Heart right ventricle (tissue), 16 donors: ENCODE data around the gene VAPB. TPM values are rescaled to one million over a fixed set of nuclear protein-coding genes. Genes with fewer than 3 reads are reported as not detected.

ENCODE experiments used
- ATAC-seq, 8 donors: fragments of 200-7000 bp; cut with Tn5 transposase; one replicate each; pipeline ENCODE4 v1.9.1; 2020; ENCODE audit warnings: mild to moderate bottlenecking in 8 of 8, moderate library complexity in 8 of 8, moderate number of reproducible peaks in 1 of 8
- DNase-seq, 2 donors: peaks; one replicate each; pipeline ENCODE4 v3.0.0-alpha.2; 2020
- H3K27ac ChIP-seq, 10 donors: fragments of 200-600 bp; sonication (generic) in 2 of 10; one replicate each; pipeline versions ENCODE4 v1.5.0 to v1.8.0; 2020 to 2022; ENCODE audit warnings: mild to moderate bottlenecking in 3 of 10
- H3K27me3 ChIP-seq, 7 donors: fragments of 200-600 bp; one replicate each; pipeline ENCODE4 v1.8.0; 2021 to 2022; ENCODE audit warnings: mild to moderate bottlenecking in 2 of 7
- H3K36me3 ChIP-seq, 9 donors: fragments of 200-600 bp; sonication (generic) in 1 of 9; one replicate each; pipeline versions ENCODE4 v1.5.0 to v1.8.0; 2020 to 2022; ENCODE audit warnings: mild to moderate bottlenecking in 2 of 9
- H3K4me1 ChIP-seq, 9 donors: fragments of 200-600 bp; sonication (generic) in 1 of 9; one replicate each; pipeline versions ENCODE4 v1.5.0 to v1.8.0; 2020 to 2022; ENCODE audit warnings: mild to moderate bottlenecking in 4 of 9
- H3K4me3 ChIP-seq, 10 donors: fragments of 200-600 bp; sonication (generic) in 2 of 10; one replicate each; pipeline versions ENCODE4 v1.5.0 to v1.8.0; 2020 to 2022; ENCODE audit warnings: mild to moderate bottlenecking in 7 of 10, moderate library complexity in 2 of 10
- H3K9me3 ChIP-seq, 11 donors: fragments of 200-600 bp in 10 of 11; sonication (generic) in 2 of 11; one replicate each; pipeline versions ENCODE4 v1.5.0 to v1.8.0; 2013 to 2022; ENCODE audit warnings: mild to moderate bottlenecking in 2 of 11, control low read depth in 1 of 11, moderate library complexity in 1 of 11
- WGBS, 2 donors: extraction: QIAGEN DNeasy Blood & Tissue Kit; methylation state at CpG; one replicate each; pipeline ENCODE4 v1.1.7; 2013; ENCODE audit warnings: inconsistent platforms in 1 of 2; 5-methylcytosine and 5-hydroxymethylcytosine counted together
- intact Hi-C, 10 donors: fragments of 100-400 bp; cut with DNase I; formaldehyde crosslinking; loops; one replicate each; pipeline versions ENCODE4 v1.11.1 to v1.14.2; 2022
- polyA plus RNA-seq, 2 donors: library from polyadenylated mRNA; stranded (reverse); fragments of 200-250 nt; gene quantifications; one replicate each; pipeline ENCODE4 v1.2.3, GENCODE V29; 2013
- total RNA-seq, 10 donors: library from RNA; stranded (reverse); fragmentation: NEBNext Ultra II Directional in 3 of 10; extraction: Animal tissue kit (Norgen Biotek cat#: 25700) in 3 of 10; gene quantifications; one replicate each; pipeline versions ENCODE4 v1.2.1 to v1.2.4, GENCODE V29; 2021 to 2023
- TF ChIP-seq, protein P1 (sequence below), 9 donors: fragments of 200-600 bp; sonication (generic) in 2 of 9; IDR thresholded peaks; one replicate each; pipeline versions ENCODE4 v1.5.0 to v1.8.0; 2021 to 2022; ENCODE audit warnings: antibody characterized with exemption in 9 of 9, mild to moderate bottlenecking in 5 of 9, moderate library complexity in 1 of 9
- donor health status: Arrhythmogenic right ventricular cardiomyopathy.
- donor health status: ischemic (EF 13 %, LVEDD 7.1; RV severe dilation, severe dysfunction).
- donor health status: healthy with polysubstance abuse.
- donor health status: DM: no; HTN: yes; CAD: no.
- donor health status: DM: no; HTN: no; CAD: no.
- donor health status: ischemic (EF 25% LVEDD 6.9; RV normal size, moderate dysfunction).
- donor health status: ischemic (EF 25% LVEDD 5.7; RV mildly dilated, moderate dysfunction).
- donor health status: healthy.
- donor health status: DM: yes; HTN: yes; CAD: no.
- donor health status: Ischemic cardiomyopathy.
- donor health status: ischemic (EF 35%, LVEDD 5.7; RV mildly dilated, moderate dysfunction).
- donor health status: nonischemic (EF 11% LVEDD 7.7; RV severe dilation, severe dysfunction).
- donor health status: DM: yes; HTN: yes; CAD: no.
- donor health status: PGD.
- donor health status: ischemic (EF 29% LVEDD 5.4; RV normal size, mild dysfunction).
- donor health status: nonischemic (EF 23%, LVEDD 6.1; RV moderate dilation, normal function).

Gene VAPB
- total and polyA plus RNA-seq, 12 donors, result 20.8 to 89.9 (median 69.8) TPM

DNA sequence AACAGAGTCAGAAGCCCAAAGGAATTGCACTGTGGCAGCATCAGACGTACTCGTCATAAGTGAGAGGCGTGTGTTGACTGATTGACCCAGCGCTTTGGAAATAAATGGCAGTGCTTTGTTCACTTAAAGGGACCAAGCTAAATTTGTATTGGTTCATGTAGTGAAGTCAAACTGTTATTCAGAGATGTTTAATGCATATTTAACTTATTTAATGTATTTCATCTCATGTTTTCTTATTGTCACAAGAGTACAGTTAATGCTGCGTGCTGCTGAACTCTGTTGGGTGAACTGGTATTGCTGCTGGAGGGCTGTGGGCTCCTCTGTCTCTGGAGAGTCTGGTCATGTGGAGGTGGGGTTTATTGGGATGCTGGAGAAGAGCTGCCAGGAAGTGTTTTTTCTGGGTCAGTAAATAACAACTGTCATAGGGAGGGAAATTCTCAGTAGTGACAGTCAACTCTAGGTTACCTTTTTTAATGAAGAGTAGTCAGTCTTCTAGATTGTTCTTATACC is 55.8 kb downstream of the VAPB start:
- ATAC-seq, result no peak
- Histone ChIP-seq H3K27me3 (no peaks in the 10 kb centered on the region), H3K9me3 (no peaks in the 10 kb centered on the region), H3K4me1 (peaks cover 0 to 17% (median 8%) of the 10 kb centered on the region in 9 donors), H3K27ac (no peak overlapping the region), H3K36me3 (peaks cover 0 to 96% (median 15%) of the 10 kb centered on the region in 9 donors), H3K4me3 (no peak overlapping the region)
- 74 to 83% methylated on average over 5 of the region's 5 CpGs for WGBS, 2 donors
- DNase-seq, result no peak
- intact Hi-C loops, result loop anchor here in 8 of 10 donors (5.0 to 10.0 kb wide), 4 partner anchors 50 to 208 kb away; no protein-coding TSS in a partner anchor
- TF ChIP-seq, protein P1, sequence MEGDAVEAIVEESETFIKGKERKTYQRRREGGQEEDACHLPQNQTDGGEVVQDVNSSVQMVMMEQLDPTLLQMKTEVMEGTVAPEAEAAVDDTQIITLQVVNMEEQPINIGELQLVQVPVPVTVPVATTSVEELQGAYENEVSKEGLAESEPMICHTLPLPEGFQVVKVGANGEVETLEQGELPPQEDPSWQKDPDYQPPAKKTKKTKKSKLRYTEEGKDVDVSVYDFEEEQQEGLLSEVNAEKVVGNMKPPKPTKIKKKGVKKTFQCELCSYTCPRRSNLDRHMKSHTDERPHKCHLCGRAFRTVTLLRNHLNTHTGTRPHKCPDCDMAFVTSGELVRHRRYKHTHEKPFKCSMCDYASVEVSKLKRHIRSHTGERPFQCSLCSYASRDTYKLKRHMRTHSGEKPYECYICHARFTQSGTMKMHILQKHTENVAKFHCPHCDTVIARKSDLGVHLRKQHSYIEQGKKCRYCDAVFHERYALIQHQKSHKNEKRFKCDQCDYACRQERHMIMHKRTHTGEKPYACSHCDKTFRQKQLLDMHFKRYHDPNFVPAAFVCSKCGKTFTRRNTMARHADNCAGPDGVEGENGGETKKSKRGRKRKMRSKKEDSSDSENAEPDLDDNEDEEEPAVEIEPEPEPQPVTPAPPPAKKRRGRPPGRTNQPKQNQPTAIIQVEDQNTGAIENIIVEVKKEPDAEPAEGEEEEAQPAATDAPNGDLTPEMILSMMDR (IDR thresholded peaks at IDR 0.05), result no peak

DNA sequence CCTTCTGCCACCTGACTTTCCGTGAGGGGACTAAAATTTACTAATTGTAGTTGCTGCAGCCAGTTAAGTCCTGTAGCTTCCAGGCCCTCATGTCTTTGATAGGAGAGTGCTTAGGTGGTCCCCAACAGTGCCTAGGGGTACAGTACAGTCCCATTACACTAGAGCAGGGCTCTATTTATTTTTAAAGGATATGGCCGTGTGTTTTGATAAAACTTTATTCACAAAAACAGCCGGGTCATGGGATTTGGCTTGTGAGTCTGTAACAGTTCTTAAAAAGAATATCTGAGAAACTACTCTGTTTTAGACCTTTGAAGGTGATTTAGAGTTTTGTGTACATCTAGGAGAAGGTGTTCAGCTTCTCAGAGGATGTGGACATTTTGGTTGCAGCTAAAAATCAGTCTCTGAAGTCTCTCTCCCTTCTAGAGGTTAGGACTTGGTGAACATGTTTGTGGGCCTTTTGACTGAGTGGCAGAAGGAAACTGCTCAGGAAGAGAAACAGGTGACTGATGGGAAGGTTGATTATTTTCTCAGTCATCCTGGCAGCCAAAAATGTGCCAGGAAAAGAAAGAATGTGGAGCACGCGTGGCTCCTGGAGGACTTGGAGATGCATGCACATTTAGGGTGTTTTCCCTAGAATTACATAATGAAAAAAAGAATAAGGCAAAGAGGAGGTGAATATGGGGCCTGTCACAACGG is 57.4 kb downstream of the VAPB start:
- Histone ChIP-seq H3K9me3 (no peaks in the 10 kb centered on the region), H3K4me1 (peaks cover 0 to 10% (median 0%) of the 10 kb centered on the region in 9 donors), H3K27me3 (no peaks in the 10 kb centered on the region), H3K27ac (no peak overlapping the region), H3K4me3 (no peak overlapping the region), H3K36me3 (peaks cover 0 to 94% (median 15%) of the 10 kb centered on the region in 9 donors)
- intact Hi-C loops, result loop anchor here in 7 of 10 donors (5.0 to 10.0 kb wide), 4 partner anchors 52 to 209 kb away; no protein-coding TSS in a partner anchor
- no peak for ATAC-seq
- TF ChIP-seq, protein P1 (IDR thresholded peaks at IDR 0.05), result no peak
- 81 to 85% methylated on average over 6 of the region's 6 CpGs for WGBS, 2 donors
- DNase-seq, result no peak

DNA sequence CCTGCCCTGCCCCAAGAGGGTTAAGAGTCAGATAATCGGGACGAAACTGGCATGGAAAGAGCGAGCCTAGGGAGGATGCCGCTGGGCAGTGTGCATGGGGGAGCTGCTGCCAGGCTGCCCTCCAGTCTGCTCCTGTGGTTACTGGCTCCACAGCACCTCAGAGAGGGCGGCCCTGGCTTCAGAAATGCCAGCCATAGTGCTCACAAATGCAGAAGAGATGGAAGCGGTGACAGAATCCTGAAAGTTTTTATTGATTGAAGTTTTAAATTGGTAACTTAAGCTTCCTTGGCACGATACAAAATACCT is 57.9 kb downstream of the VAPB start:
- Histone ChIP-seq H3K27me3 (no peaks in the 10 kb centered on the region), H3K27ac (no peak overlapping the region), H3K4me3 (no peak overlapping the region), H3K4me1 (peaks cover 0 to 10% (median 0%) of the 10 kb centered on the region in 9 donors), H3K9me3 (no peaks in the 10 kb centered on the region), H3K36me3 (peaks cover 0 to 94% (median 15%) of the 10 kb centered on the region in 9 donors)
- TF ChIP-seq, protein P1 (IDR thresholded peaks at IDR 0.05), result no peak
- WGBS, 2 donors, result 82 to 89% methylated on average over 7 of the region's 7 CpGs
- ATAC-seq (no peak), DNase-seq (no peak)
- intact Hi-C loops, result loop anchor here in 7 of 10 donors (1.0 to 10.0 kb wide), 5 partner anchors 52 to 210 kb away; no protein-coding TSS in a partner anchor

DNA sequence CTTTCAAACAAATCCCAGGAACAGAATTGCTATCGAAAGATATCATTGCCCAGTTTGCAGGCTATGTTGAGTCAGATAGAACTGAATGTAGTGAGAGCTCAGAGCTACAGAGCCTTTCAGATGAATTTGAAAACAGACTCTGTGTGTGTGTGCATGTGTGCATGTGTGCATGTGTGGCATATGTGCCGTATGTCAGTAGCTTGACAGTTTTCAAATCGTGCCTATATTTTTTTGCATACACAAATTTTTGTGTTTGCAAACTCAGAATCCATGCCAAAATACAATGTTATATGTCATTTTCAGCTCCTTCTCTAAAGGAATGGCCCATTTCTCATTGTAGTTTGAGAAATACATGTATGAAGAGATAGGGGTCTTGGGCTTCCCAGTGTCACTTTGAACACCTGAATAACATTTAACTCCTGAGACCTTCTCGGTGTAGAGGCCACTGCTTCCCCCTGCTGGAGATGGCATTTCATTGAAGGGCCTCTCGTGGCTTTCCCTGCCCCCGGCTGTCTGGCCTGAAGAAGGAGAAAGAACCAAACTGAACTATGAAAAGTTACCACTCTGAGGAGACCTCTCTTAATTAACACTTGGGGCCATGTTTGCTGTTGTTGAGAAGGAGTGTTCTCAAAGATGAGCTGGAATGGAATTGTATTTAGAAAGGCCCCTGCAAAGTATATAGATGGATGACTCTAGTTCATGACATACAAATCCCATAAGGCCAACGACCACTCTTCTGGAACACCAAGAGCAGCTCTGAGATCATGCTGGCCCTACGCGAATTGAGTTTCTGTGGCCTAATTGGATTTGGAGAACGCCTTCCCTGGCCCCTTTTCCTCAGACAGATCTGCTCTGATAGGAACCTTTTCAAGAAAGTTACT is 58.7 kb downstream of the VAPB start:
- peak in 5 of 8 donors; percentile 40 to 72 (median 61) for ATAC-seq
- Histone ChIP-seq H3K36me3 (peaks cover 0 to 86% (median 15%) of the 10 kb centered on the region in 9 donors), H3K4me1 (peaks cover 0 to 14% (median 0%) of the 10 kb centered on the region in 9 donors), H3K9me3 (no peaks in the 10 kb centered on the region), H3K27me3 (no peaks in the 10 kb centered on the region), H3K27ac (no peak overlapping the region), H3K4me3 (no peak overlapping the region)
- TF ChIP-seq, protein P1 (IDR thresholded peaks at IDR 0.05), result peak; percentile 8 to 66 (median 60)
- intact Hi-C loops, result loop anchor here in 9 of 10 donors (1.0 to 10.0 kb wide), 6 partner anchors 53 to 211 kb away; no protein-coding TSS in a partner anchor
- no peak for DNase-seq
- 71 to 72% methylated on average over 10 of the region's 10 CpGs for WGBS, 2 donors
